ENCODE results near the gene XAGE3.

Gene XAGE3

DNA sequence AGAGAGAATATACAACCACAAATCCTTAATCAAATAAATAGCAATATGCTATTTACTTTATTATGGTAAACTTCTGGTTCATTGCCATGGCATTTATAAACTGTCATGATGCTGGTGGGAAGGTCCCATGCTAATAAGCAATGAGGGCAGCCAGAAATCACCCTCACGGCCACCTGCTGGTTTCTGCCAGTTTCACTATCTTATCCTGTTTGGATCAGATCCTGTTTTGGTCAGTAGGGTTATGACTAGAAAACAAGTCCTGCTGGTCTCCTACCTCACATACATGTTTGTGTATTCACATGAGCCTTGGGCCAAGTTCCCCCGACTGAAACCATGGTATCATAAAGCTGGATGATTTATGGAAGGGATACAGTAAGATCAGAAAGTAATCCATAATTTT lies 28.7 kb downstream of the XAGE3 start:
- DNase-seq, result no peak

DNA sequence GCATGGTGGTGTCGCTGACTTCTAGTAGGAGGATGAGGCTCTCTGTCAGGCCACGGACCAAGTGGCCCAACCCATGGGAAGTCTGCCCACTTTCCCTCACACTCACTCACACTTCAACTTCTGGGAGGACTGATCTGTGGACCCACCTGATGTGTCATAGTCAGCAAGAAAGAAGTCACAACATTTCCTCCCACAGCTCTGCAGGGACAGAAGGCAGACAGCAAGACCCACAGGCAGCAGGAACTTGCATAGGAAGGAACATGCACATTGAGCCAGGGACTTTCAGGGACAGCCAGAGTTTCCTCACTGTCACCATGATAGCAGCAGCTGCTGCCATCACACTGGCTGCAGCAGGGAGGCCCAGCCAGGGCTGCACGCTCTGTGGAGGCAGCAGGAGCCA lies 37.3 kb downstream of the XAGE3 start:
- no peak for DNase-seq

GRCh38 chrX:52824608-52825007 lies 43.3 kb downstream of the XAGE3 start:
- DNase-seq, result no peak

DNA sequence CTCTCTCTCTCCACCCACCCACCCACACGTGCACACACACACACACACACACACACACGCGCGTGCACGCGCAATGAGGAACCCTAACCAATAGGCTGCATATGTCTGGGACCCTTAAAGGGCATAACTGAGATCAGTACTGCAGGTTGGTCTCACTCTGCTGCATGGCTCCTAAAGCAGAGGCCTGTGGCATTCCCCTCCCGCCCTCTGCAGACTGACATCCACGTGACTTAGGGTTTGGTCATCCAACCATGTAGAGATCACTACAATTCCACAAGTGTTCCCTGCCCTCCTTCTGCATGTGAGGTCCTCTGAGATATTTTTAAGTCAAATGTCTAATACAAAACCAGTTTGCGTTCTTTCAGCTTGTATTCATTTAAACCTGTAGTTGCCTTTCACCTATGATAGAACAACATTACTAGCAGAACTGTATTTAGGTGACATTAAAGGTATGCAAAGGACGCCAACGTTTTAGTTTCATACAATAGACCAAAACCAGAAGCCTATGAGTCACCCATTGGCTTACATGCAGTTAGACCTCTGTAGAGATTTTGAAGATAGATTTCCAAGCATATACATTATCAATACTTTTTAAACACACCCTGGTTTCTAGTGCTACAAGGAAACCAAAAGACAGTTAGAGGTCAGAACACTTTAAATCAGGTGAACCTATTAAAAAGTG lies 46.7 kb downstream of the XAGE3 start:
- no peak for DNase-seq

DNA sequence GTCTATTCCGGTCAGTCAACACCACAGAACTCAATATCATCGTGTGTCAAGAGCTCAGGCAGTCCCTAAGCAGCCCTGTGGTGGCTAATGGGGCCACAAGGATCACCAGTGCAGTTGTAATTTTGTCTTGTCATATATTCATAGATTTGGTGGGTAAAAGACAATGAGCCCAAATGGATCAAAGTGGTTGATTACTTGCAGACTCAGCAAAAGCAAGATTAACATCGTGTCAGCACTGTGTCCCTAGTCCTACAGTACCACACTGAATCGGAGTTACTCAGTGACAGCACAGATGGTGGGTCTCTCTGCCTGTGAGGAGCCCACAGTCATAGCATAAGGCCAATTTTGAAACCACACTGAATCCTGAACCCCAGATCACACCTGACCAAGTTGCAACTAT lies 48.1 kb downstream of the XAGE3 start:
- DNase-seq, result no peak
